ENCODE results near the gene OLFML2A.
"Not testable (repeated sequence)": the region's sequence is repeated elsewhere in the genome, so short reads cannot be mapped to it uniquely, and the experiment has no call there.

The OLFML2A gene

GRCh38 chr9:124831642-124832364 is 54.9 kb downstream of the OLFML2A start:
- no peak for DNase-seq

- no peak for DNase-seq
These were observed 57.7 kb downstream of the OLFML2A start for GRCh38 chr9:124834591-124834990.

- no peak for DNase-seq
These were observed 58.2 kb downstream of the OLFML2A start for GRCh38 chr9:124835026-124835557.

GRCh38 chr9:124838132-124838531 is 61.2 kb downstream of the OLFML2A start:
- not testable (repeated sequence) for DNase-seq

- not testable (repeated sequence) for DNase-seq
These were observed 61.8 kb downstream of the OLFML2A start for GRCh38 chr9:124838567-124839275.

GRCh38 chr9:124839612-124840299 is 62.8 kb downstream of the OLFML2A start:
- DNase-seq: peak; percentile 35

- DNase-seq: no peak
These were observed 63.4 kb downstream of the OLFML2A start for GRCh38 chr9:124840300-124840833.

- DNase-seq: no peak
These were observed 64.3 kb downstream of the OLFML2A start for GRCh38 chr9:124841075-124841821.

- no peak for DNase-seq
These were observed 66.6 kb downstream of the OLFML2A start for GRCh38 chr9:124843456-124844034.

- no peak for DNase-seq
These were observed 67.4 kb downstream of the OLFML2A start for GRCh38 chr9:124844291-124844690.

- DNase-seq: not testable (repeated sequence)
These were observed 69.5 kb downstream of the OLFML2A start for GRCh38 chr9:124846467-124846866.

GRCh38 chr9:124846969-124847368 is 70.0 kb downstream of the OLFML2A start:
- no peak for DNase-seq

GRCh38 chr9:124849801-124850200 is 72.9 kb downstream of the OLFML2A start:
- DNase-seq: no peak

- no peak for DNase-seq
These were observed 75.3 kb downstream of the OLFML2A start for GRCh38 chr9:124852121-124852828.

- DNase-seq: peak; percentile 90
These were observed 76.0 kb downstream of the OLFML2A start, which contains the start of gene WDR38 for GRCh38 chr9:124852829-124853531. WDR38 (plus strand) TSS chr9:124853460; CDS start chr9:124853532, 72 bp downstream.

- no peak for DNase-seq
These were observed 76.7 kb downstream of the OLFML2A start for GRCh38 chr9:124853605-124854143.

GRCh38 chr9:124854161-124854560 is 77.2 kb downstream of the OLFML2A start:
- no peak for DNase-seq

- no peak for DNase-seq
These were observed 77.9 kb downstream of the OLFML2A start for GRCh38 chr9:124854822-124855221.

GRCh38 chr9:124855566-124855943 is 78.6 kb downstream of the OLFML2A start:
- no peak for DNase-seq

All from suppressor macrophage treated with lipopolysaccharide for 4 hours (primary cell).